ENCODE results near the gene PIH1D2.

DNA sequence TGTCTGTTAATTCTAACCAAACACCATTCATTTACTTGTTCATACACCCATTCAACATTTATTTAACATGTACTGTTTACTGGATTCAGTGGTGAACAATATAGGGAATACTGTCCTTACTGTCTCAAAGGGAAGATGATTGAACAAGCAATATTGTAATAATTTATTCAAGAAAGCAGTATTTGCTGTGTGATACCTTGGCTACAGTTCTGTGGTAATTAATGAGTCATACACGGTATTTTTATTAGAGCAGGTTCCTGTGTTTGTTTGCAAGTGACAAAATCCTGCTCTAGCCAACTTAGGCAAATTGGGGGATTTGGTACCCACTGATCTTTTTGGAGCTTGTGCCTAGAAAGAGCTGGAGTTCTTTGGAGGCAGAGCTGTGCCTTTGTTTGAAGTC is 15.7 kb downstream of the PIH1D2 start:
- TF ChIP-seq CTCF (IDR thresholded peaks at IDR 0.05) (no peak), POLR2A (IDR thresholded peaks at IDR 0.05) (no peak)
